Activated T-helper 1 cell treated with anti-CD3 and anti-CD28 coated beads, Interleukin-12 subunit alpha, Interleukin-12 subunit beta, Interleukin-2, Interleukin-4 antibody, amounts not matched to agents 30 ng/mL and 10 ng/mL and 1 ng/mL, durations not matched to agents 14 hours and 24 hours and 36 hours (primary cell): ENCODE data around the gene AP2A2. TPM values are rescaled to one million over a fixed set of nuclear protein-coding genes. Genes with fewer than 3 reads are reported as not detected.

Experiments used
- DNase-seq: peaks from one replicate; pipeline ENCODE4 v3.0.0; 2021; ENCODE audit warnings: low spot score
- H3K27ac Mint-ChIP-seq: one replicate; pipeline ENCODE4 v1.8.0; 2021; ENCODE audit warnings: mild to moderate bottlenecking, mixed read lengths
- H3K27me3 Mint-ChIP-seq: one replicate; pipeline ENCODE4 v1.8.0; 2022; ENCODE audit warnings: mild to moderate bottlenecking, moderate library complexity, mixed read lengths; ENCODE audit not compliant: insufficient read depth
- H3K36me3 Mint-ChIP-seq: one replicate; pipeline ENCODE4 v1.8.0; 2021; ENCODE audit warnings: low read depth, mixed read lengths
- H3K4me1 Mint-ChIP-seq: one replicate; pipeline ENCODE4 v1.8.0; 2021; ENCODE audit warnings: low read depth, mixed read lengths
- H3K4me3 Mint-ChIP-seq: one replicate; pipeline ENCODE4 v1.8.0; 2021; ENCODE audit warnings: mild to moderate bottlenecking, moderate library complexity, mixed read lengths
- H3K9me3 Mint-ChIP-seq: one replicate; pipeline ENCODE4 v1.8.0; 2021; ENCODE audit warnings: mixed read lengths
- intact Hi-C: fragments of 100-400 bp; cut with micrococcal nuclease; formaldehyde crosslinking; loops from one replicate; pipeline ENCODE4 v1.15.1; 2024
- total RNA-seq: library from RNA; stranded (reverse); gene quantifications from 2 replicates; pipeline ENCODE4 v1.2.3, GENCODE V29; 2022

Gene AP2A2
- total RNA-seq, 1 donor from 2014 or later, result 60.4 TPM

DNA sequence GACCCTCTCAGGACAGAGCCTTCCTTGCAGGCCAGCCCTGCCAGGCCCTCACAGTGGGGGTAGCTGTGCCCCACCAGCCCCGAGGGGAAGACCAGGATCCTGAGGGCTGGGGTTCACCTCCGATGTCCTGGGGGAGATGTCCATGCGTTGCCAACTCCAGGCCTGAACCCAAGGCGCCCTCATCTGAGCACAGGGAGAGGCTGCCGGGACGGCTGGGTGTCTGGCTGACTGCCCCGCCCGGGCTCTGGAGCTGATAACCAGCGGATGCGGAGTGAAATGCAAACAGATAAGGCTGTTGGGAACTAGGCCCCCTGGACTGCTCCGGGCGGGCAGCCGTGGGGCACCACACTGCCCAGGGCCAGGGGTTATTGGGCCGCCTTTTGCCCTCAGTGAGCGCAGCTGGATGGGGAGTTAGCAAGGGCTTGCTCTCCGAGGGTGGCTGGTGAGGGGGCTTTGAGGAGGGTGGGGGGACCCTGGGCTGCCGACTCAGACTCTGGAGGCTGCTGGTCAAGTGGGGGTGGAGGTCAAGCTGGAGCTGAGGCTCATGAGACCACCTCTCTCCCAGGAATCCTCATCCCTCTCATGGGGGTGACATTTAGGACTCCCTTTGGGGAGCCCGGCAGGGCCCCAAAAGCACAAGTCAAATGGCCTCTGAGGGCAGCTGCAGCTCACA is 116.4 kb downstream of the AP2A2 start:
- Mint-ChIP-seq H3K36me3 (no peaks in the 10 kb centered on the region), H3K27ac (no peak overlapping the region), H3K4me3 (no peak overlapping the region), H3K4me1 (no peaks in the 10 kb centered on the region), H3K9me3 (no peaks in the 10 kb centered on the region), H3K27me3 (peaks cover 7% of the 10 kb centered on the region)
- DNase-seq, result no peak
- intact Hi-C loops, result no loop called here

DNA sequence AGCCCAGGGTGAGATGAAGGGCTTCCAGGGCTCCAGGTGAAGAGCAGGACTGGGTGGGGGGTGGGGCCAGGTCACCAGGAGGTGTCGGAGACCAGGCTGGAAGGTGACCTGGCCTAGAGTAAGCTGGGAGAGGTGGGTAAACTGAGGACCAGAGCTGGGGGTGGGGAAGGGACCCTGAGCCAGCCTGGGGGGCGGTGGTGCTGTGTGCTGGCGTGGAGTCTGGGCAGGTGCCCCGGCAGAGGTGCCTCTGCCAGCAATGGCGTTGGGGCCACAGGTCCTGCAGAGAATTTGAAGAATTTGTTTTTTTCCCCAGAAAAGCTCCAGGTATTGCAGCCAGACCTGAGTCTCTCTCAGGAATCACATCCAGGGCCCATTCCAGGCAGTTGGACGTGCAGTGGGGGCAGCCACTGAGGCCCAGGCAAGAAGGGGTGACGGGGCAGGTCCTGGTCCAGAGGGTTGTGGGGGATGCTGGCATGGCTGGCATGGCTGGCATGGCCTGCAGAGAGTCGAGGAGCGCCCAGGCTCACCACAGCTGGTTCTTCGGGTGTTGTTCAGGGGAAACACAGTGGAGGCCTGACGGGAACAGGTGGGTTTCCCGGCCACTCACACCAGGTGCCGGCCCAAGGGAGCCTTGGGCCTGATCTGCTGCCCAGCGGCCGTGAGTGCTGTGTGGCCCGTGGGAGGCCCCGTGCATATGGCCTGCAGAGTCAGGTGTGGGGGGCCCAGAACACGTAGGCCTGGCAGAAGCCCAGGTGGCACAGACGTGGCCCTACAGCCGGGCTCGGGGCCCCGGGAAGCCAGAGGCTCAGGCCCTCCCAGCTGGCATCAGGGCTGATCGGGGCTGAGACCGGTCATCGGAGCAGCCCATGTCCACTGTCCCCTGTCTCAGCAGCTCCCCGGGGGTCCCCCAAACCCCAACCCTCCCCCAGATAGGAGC is 117.2 kb downstream of the AP2A2 start:
- Mint-ChIP-seq H3K9me3 (no peaks in the 10 kb centered on the region), H3K27ac (no peak overlapping the region), H3K4me3 (no peak overlapping the region), H3K36me3 (no peaks in the 10 kb centered on the region), H3K27me3 (peaks cover 7% of the 10 kb centered on the region), H3K4me1 (no peaks in the 10 kb centered on the region)
- DNase-seq, result no peak
- intact Hi-C loops, result no loop called here

DNA sequence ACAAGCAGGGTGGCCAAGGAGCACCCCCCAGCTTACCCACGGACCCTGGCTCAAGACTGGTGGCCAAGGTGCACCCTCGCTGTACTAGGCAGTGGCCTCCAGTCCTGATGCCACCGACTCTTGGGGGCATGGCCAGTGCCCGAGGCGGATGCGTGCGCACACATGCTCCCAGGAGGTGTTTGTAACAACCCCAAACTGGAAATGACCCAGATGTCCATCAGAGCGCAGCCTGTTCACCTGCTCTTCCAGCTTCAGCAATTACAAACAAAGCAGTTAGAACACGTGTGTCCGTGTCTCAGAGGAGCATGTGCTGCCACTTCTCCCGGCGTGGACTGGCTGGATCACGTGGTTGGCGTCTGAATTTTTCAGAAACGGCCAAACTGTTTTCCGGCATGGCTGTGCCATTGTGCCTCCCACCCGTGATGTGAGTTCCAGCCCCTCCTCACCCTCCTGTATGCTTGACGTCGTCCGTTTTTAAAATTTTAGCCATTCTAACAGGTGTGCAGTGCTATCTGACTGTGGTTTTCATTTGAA is 118.0 kb downstream of the AP2A2 start:
- H3K27me3 Mint-ChIP-seq, result peaks cover 7% of the 10 kb centered on the region
- H3K36me3 Mint-ChIP-seq, result no peaks in the 10 kb centered on the region
- H3K4me3 Mint-ChIP-seq, result no peak overlapping the region

DNA sequence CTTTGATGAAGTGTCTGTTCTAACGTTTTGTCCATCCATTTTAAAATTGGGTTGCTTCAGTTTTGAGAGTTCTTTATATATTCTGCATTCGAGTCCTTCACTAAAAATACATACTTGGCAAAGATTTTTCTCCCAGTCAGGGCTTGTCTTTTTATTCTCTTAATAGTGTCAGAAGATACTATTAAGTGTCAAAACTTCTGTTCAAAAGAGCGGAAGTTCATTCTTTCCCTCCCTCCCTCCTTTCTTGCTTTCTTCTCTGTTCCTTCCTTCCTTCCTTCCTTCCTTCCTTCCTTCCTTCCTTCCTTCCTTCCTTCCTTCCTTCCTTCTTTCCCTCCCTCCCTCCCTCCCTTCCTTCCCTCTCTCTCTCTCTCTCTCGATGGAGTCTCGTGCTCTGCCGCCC is 118.5 kb downstream of the AP2A2 start:
- Mint-ChIP-seq H3K27me3 (peaks cover 8% of the 10 kb centered on the region), H3K4me3 (no peak overlapping the region), H3K4me1 (no peaks in the 10 kb centered on the region), H3K9me3 (no peaks in the 10 kb centered on the region), H3K27ac (no peak overlapping the region), H3K36me3 (no peaks in the 10 kb centered on the region)
- intact Hi-C loops, result no loop called here
- no peak for DNase-seq

More for the DNA sequence above, 118.0 kb downstream of the AP2A2 start:
- Mint-ChIP-seq H3K9me3 (no peaks in the 10 kb centered on the region), H3K4me1 (no peaks in the 10 kb centered on the region), H3K27ac (no peak overlapping the region)
- intact Hi-C loops, result no loop called here
- no peak for DNase-seq

DNA sequence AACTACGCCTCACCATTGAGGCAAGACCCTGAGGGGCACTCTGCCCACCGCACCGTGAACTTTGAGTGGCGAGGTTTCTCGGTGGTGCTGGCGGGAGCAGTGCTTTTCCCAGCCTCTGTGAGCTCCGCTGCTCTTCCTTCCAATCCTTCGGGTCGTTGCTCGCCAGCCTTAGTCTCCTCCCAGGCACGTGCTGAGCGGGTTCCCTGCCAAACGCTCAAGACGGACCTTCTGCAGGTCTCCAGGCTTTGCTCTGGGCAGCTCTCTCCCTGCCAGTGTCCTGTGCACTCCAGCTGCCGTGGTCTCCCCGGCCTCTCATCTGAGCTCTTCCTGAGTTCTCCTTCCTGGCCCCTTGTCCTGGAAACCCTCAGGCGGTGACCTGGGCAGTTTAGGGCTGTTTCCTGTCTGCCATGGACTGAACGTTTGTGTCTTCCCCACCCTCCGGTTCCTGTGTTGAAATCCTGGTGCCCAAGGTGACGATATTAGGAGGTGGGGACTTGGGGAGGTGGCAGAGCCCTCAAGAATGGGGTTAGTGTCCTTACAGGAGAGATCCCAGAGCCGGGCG is 122.0 kb downstream of the AP2A2 start:
- H3K36me3 Mint-ChIP-seq, result no peaks in the 10 kb centered on the region
- H3K27ac Mint-ChIP-seq, result no peak overlapping the region
- H3K27me3 Mint-ChIP-seq, result peaks cover 10% of the 10 kb centered on the region
- DNase-seq, result no peak
- no peaks in the 10 kb centered on the region for H3K4me1 Mint-ChIP-seq
- intact Hi-C loops, result no loop called here
- no peaks in the 10 kb centered on the region for H3K9me3 Mint-ChIP-seq
- no peak overlapping the region for H3K4me3 Mint-ChIP-seq

DNA sequence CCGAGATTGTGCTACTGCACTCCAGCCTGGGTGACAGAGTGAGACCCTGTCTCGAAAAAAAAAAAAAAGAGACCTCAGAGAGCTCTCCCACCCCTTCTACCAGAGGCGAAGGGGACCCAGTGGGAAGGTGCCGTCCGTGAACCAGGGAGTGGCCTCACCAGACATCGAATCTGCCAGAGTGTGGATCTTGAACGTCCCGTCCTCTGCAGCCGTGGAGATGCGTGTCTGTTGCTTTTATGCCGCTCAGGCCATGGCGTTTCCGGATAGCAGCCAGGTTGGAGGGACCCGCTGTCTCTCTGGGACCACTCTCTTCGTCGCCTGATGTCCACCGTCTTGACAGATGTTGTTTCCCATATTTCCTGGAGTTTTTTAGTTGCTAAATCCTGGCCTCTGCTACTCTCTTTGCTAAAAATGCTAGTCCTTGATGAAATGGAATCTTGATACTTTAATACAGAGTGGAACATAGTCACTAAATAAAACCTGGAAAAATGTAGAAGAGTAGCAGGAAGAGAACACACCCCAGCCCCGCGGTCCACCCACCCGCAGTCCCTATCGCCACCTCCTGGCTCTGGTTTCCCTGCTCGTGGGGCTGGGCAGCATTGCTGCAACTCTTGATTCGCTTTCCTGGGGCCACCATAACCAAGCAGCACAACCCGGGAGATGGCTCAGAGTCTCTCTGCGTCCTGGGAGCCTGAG is 122.9 kb downstream of the AP2A2 start:
- intact Hi-C loops, result no loop called here
- Mint-ChIP-seq H3K36me3 (no peaks in the 10 kb centered on the region), H3K4me3 (no peak overlapping the region)

DNA sequence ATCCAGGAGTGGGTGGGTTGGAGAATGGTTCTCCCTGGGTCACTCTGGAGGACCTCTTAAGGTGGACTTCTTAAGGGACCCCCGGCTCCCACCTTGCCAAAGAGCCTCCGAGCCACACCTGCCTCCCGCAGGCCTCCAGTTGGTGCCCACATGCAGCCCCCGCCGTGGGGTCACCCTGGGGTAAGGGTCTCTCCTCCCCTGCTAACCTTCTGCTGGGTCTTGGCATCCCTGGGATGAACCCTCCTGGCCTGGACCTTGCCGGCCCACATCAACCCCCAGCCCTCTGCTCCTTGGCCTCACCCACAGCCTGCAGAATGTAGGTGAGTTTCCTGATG is 123.4 kb downstream of the AP2A2 start:
- no peak for DNase-seq
- intact Hi-C loops, result no loop called here
- Mint-ChIP-seq H3K9me3 (no peaks in the 10 kb centered on the region), H3K27me3 (peaks cover 10% of the 10 kb centered on the region), H3K27ac (no peak overlapping the region), H3K36me3 (no peaks in the 10 kb centered on the region), H3K4me1 (no peaks in the 10 kb centered on the region), H3K4me3 (no peak overlapping the region)

More for the DNA sequence above, 122.9 kb downstream of the AP2A2 start:
- no peak for DNase-seq
- Mint-ChIP-seq H3K9me3 (no peaks in the 10 kb centered on the region), H3K4me1 (no peaks in the 10 kb centered on the region), H3K27ac (no peak overlapping the region), H3K27me3 (peaks cover 10% of the 10 kb centered on the region)

DNA sequence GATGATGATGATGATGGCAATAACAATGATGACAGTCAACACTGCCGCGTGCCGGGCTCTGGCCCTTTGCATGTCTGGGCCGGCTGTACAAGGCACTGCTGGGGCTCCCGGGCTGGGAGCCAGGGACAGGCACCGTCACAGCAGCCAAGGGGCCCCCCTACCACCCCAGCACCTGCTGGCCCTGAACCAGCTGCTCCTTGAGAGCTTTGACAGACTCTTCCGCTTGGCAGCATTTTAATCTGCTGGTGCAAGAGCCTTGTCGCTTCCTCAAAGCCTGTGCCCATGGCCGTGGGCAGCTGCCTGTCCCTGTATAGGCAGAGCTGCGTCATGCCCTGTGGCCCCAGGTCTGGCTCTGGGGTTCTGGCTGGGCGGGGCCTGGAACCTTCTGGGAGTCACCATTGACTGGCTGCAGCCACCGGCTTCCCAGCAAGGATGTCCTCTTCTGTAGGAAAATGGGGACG is 123.8 kb downstream of the AP2A2 start:
- no peaks in the 10 kb centered on the region for H3K36me3 Mint-ChIP-seq
- no peaks in the 10 kb centered on the region for H3K4me1 Mint-ChIP-seq
- intact Hi-C loops, result no loop called here
- H3K9me3 Mint-ChIP-seq, result no peaks in the 10 kb centered on the region
- no peak for DNase-seq
- no peak overlapping the region for H3K4me3 Mint-ChIP-seq
- H3K27ac Mint-ChIP-seq, result no peak overlapping the region
- H3K27me3 Mint-ChIP-seq, result peaks cover 10% of the 10 kb centered on the region

DNA sequence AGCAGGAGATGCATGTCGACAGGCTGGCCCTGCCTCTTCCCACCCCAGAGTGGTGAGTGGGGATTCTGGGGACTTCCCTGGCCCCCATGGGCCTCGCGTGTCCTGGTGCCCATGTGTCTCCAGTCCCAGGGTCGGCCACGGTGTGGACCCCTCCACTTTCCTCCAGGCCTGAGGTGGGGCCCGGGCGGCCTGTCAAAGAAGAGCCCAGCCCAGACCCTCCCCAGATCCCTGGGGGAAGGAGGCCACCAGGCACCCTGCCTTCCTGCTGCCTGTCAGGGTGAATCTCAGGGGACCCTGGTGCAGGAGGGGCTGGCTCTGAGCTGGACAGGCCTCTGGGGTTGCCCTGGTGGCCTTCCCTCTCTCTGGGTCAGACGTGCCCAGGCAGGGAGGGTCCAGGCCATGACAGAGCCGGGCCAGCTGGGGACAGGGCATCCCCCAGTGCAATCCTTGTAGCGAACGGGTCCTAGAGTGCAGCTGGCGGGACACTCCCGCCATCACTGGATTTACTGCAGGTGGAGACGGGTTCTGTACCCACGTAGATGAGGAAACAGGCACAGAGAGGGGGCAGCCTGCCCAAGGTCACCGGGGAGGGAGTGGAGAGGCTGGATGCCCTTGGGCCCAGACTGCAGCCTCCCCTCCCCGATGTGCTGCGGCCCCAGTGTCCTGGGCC is 124.4 kb downstream of the AP2A2 start:
- no peaks in the 10 kb centered on the region for H3K4me1 Mint-ChIP-seq
- no peaks in the 10 kb centered on the region for H3K9me3 Mint-ChIP-seq
- H3K27me3 Mint-ChIP-seq, result peaks cover 8% of the 10 kb centered on the region
- DNase-seq, result no peak
- no peak overlapping the region for H3K27ac Mint-ChIP-seq
- no peak overlapping the region for H3K4me3 Mint-ChIP-seq
- intact Hi-C loops, result loop anchor here (2.0 kb wide), 1 partner anchor 139 kb away; the partner anchor contains the start of gene CHID1
- H3K36me3 Mint-ChIP-seq, result no peaks in the 10 kb centered on the region

DNA sequence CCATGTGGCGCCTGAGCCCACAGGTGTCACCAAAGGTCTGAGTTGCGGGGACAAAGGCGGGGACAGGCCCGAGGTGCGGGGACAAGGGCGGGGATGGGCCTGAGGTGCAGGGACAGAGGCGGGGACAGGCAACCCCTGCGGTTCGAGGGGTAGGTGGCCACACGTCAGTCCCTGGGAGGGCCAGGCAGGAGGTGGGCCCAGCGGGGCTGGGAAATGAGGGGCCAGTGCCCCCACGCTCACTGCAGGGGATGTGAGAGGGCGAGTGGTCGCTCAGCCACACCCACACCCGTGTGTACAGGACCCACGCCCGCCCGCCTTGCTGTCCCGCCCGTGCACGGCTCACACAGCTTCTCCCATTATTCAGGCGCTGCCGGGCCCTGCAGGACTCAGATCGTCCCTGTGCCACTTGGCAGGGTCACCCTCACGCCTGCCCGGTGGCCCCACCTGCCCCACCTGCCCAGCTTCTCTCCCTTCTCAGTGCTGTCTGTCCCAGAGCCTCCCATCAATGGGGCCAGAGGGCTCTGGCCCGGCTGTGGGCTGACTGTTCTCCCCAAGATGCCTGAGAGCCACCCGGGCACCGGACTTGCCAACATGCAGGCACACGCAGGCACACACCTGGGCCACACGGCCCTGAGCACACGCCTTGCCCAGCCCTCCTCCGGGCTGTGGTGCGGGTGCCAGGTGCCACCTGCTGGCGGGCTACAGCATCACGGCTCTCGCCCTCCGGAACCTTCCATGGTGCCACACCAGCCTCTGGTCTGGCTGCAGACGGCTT is 125.1 kb downstream of the AP2A2 start:
- intact Hi-C loops, result loop anchor here (1.0 to 2.0 kb wide), 3 partner anchors 125 to 202 kb away; partner anchors contain the start of genes AP2A2 and CHID1
- H3K4me1 Mint-ChIP-seq, result no peaks in the 10 kb centered on the region
- H3K27me3 Mint-ChIP-seq, result peaks cover 8% of the 10 kb centered on the region
- peak; percentile 63 for DNase-seq
- no peaks in the 10 kb centered on the region for H3K36me3 Mint-ChIP-seq
- no peaks in the 10 kb centered on the region for H3K9me3 Mint-ChIP-seq
- no peak overlapping the region for H3K4me3 Mint-ChIP-seq
- no peak overlapping the region for H3K27ac Mint-ChIP-seq

DNA sequence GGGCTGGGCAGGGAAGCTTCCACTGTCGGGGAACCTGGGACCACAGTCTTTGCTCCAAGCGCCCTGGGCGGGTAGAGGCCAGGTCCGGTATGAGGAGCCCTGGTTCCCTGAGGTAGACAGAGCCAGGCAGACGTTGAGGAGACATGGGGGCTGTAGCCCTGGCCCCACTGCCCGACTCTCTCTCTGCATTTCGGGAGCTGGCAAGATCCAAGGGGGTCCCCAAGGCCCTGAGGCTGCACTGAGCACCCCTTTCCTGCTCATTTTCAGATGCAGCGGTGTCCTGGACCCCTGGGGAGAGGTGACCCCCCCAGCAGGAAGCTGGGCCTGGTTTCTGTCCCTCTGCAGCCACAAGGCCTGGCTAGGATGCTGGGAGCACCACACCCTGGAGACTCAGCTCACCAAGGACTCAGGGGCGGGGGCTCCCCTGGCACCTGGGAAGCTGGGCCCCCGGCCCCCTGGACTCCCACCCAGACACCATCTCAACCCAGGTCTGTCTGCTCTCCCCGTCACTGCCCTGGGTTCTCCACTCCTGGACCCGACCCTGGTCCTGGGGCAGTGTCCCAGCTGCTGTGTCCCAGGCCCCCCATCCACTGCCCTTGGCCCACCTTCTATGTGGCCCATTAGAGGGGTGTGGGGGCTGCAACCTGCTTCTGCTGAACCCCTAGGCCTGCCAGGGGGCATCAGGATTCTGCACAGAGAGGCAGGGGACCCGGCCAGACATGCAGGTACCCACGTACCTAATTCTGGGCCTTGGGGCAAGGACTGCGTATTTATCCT is 125.9 kb downstream of the AP2A2 start:
- Mint-ChIP-seq H3K27ac (no peak overlapping the region), H3K4me1 (no peaks in the 10 kb centered on the region), H3K4me3 (no peak overlapping the region), H3K9me3 (no peaks in the 10 kb centered on the region), H3K36me3 (no peaks in the 10 kb centered on the region), H3K27me3 (peaks cover 5% of the 10 kb centered on the region)
- DNase-seq, result no peak
- intact Hi-C loops, result loop anchor here (1.0 to 2.0 kb wide), 3 partner anchors 126 to 203 kb away; partner anchors contain the start of genes AP2A2 and CHID1
